Suprapubic skin (tissue), 4 donors: ENCODE data around the gene NRBF2. TPM values are rescaled to one million over a fixed set of nuclear protein-coding genes. Genes with fewer than 3 reads are reported as not detected.

ENCODE experiments used
- DNase-seq, 2 donors: peaks; one replicate each; pipeline ENCODE4 v3.0.0-alpha.2; 2019; ENCODE audit warnings: low spot score in 2 of 2
- H3K27ac ChIP-seq: fragments of 200-600 bp; sonication (generic); one replicate; pipeline ENCODE4 v1.5.1; 2019
- H3K27me3 ChIP-seq: fragments of 200-600 bp; sonication (generic); one replicate; pipeline ENCODE4 v1.5.1; 2019
- H3K36me3 ChIP-seq: fragments of 200-600 bp; sonication (generic); one replicate; pipeline ENCODE4 v1.5.1; 2019
- H3K4me1 ChIP-seq: fragments of 200-600 bp; sonication (generic); one replicate; pipeline ENCODE4 v1.5.1; 2019
- H3K4me3 ChIP-seq: fragments of 200-600 bp; sonication (generic); one replicate; pipeline ENCODE4 v1.5.1; 2019; ENCODE audit warnings: mild to moderate bottlenecking
- H3K9me3 ChIP-seq: fragments of 200-600 bp; sonication (generic); one replicate; pipeline ENCODE4 v1.5.1; 2019
- EP300 ChIP-seq: sonication (generic); formaldehyde crosslinking; IDR thresholded peaks from one replicate; pipeline ENCODE4 v1.6.1; 2017; ENCODE audit warnings: antibody characterized with exemption
- POLR2A ChIP-seq, 2 donors: fragments of 450-650 bp; IDR thresholded peaks; one replicate each; pipeline ENCODE4 v1.6.1; 2017; ENCODE audit warnings: antibody characterized with exemption in 2 of 2, mild to moderate bottlenecking in 2 of 2, moderate library complexity in 2 of 2
- POLR2AphosphoS5 ChIP-seq, 3 donors: sonication (generic); formaldehyde crosslinking; IDR thresholded peaks; one replicate each; pipeline ENCODE4 v1.6.1; 2017; ENCODE audit warnings: antibody characterized with exemption in 3 of 3
- WGBS: methylation state at CpG from one replicate; pipeline ENCODE4 v1.1.5; 2018; 5-methylcytosine and 5-hydroxymethylcytosine counted together
- total RNA-seq, 4 donors: library from RNA; depleted of rRNA; stranded (reverse); fragments of >200 nt; gene quantifications; one replicate each; pipeline ENCODE4 v1.1.0, GENCODE V29; 2016
- TF ChIP-seq, protein P1 (sequence below), 2 donors: fragments of 200-600 bp in 1 of 2; fragments of 450-650 bp in 1 of 2; sonication (generic) in 1 of 2; IDR thresholded peaks; one replicate each; pipeline ENCODE4 v1.5.1; 2016 to 2019; ENCODE audit warnings: antibody characterized with exemption in 2 of 2, mild to moderate bottlenecking in 1 of 2, moderate library complexity in 1 of 2

Gene NRBF2
- total RNA-seq, 4 donors from 2014 or later: 10.9 to 23.2 (median 13.9) TPM

DNA sequence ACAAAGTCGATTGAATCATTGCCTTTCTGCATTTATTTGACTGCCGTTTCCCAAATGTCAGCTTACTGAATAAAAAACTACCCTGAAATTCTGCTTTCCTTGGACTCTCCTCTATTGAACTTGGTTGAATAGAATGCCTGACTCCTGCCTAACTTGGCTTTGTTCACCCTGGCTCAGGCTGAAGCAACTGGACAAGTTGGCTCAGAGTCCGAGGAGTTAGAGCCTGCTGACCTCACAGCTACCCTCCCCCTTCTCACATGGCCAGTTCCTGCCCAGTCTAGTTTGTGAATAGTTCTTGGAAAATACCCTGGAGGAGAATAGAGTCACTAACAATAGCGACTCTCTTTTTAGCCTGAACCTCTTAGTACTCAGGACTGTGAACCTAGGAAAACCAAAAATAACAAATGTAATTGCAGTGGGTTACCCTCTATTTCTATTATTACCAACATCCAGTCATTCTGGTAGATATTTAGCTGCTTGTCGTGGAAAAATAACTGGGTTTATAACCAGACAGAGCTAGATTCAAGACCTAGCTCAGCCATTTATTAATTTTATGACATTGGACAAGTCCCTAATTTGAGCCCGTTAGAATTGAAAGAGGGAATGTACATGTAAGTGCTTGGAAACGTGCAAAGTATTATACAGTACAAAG lies 17.3 kb upstream of the NRBF2 start:
- Histone ChIP-seq H3K36me3 (no peaks in the 10 kb centered on the region), H3K27me3 (no peaks in the 10 kb centered on the region), H3K4me1 (peaks cover 27% of the 10 kb centered on the region), H3K4me3 (no peak overlapping the region), H3K9me3 (no peaks in the 10 kb centered on the region), H3K27ac (peak overlapping the region; percentile 77)
- TF ChIP-seq POLR2A (IDR thresholded peaks at IDR 0.05) (no peak), POLR2AphosphoS5 (IDR thresholded peaks at IDR 0.05) (peak in 2 of 3 donors; percentile 7 to 75), EP300 (no peak)
- TF ChIP-seq, protein P1, sequence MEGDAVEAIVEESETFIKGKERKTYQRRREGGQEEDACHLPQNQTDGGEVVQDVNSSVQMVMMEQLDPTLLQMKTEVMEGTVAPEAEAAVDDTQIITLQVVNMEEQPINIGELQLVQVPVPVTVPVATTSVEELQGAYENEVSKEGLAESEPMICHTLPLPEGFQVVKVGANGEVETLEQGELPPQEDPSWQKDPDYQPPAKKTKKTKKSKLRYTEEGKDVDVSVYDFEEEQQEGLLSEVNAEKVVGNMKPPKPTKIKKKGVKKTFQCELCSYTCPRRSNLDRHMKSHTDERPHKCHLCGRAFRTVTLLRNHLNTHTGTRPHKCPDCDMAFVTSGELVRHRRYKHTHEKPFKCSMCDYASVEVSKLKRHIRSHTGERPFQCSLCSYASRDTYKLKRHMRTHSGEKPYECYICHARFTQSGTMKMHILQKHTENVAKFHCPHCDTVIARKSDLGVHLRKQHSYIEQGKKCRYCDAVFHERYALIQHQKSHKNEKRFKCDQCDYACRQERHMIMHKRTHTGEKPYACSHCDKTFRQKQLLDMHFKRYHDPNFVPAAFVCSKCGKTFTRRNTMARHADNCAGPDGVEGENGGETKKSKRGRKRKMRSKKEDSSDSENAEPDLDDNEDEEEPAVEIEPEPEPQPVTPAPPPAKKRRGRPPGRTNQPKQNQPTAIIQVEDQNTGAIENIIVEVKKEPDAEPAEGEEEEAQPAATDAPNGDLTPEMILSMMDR (IDR thresholded peaks at IDR 0.05): no peak
- peak; percentile 84 to 85 for DNase-seq
- 33% methylated on average over 7 of the region's 7 CpGs for WGBS

DNA sequence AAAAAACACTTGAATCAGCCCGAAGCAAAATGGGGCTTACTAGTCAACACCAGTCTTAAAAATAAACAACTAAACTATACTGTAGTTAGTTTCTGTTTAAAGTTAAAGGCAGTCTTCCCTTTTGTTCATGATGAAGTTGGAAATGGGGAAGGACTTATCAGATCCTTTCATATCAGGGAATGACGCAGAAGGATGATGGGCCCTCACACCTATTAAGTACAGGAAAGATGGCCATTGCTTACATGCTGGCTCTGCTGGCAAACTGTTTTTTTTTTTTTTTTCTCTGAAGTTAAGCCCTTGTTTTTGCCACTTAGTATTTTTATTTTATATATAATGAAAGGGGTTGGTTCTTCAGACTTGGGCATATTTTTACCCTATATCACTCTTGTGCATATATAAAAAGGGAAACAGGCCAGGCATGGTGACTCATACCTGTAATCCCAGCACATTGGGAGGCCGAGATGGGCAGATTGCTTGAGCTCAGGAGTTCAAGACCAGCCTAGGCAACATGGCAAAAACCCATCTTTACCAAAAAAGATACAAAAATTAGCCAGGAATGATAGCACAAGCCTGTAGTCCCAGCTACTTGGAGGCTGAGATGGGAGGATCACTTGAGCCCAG lies 16.6 kb upstream of the NRBF2 start:
- Histone ChIP-seq H3K4me1 (peaks cover 27% of the 10 kb centered on the region), H3K27me3 (no peaks in the 10 kb centered on the region), H3K27ac (peak overlapping the region; percentile 77), H3K9me3 (no peaks in the 10 kb centered on the region), H3K4me3 (no peak overlapping the region), H3K36me3 (no peaks in the 10 kb centered on the region)
- DNase-seq: no peak
- WGBS: 76% methylated on average over 3 of the region's 3 CpGs
- TF ChIP-seq EP300 (no peak), POLR2A (IDR thresholded peaks at IDR 0.05) (no peak), POLR2AphosphoS5 (IDR thresholded peaks at IDR 0.05) (no peak)
- TF ChIP-seq, protein P1 (IDR thresholded peaks at IDR 0.05): no peak

DNA sequence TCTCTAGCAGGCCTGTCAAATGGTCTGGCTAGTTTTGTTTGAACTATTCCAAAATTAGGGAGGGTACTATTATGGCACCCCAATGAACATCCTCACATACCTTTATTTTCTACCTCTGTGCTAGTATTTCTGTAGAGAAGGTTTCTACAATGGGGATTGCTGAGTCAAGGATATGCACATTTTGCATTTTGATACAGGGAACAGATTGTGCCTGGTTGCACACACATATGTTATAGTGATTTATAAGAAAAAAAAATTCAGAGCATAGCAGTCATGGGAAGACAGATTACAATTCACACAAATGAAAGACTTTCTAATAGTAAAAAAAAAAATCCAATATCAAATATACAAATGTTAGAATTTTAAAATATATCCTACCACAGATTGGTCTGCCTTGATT lies 14.1 kb upstream of the NRBF2 start:
- Histone ChIP-seq H3K27ac (no peak overlapping the region), H3K9me3 (no peaks in the 10 kb centered on the region), H3K27me3 (no peaks in the 10 kb centered on the region), H3K4me3 (no peak overlapping the region), H3K4me1 (peaks cover 23% of the 10 kb centered on the region), H3K36me3 (no peaks in the 10 kb centered on the region)
- DNase-seq: no peak
- no peak for TF ChIP-seq POLR2AphosphoS5 (IDR thresholded peaks at IDR 0.05)
- TF ChIP-seq POLR2A (IDR thresholded peaks at IDR 0.05): no peak
- TF ChIP-seq, protein P1 (IDR thresholded peaks at IDR 0.05): no peak
- TF ChIP-seq EP300: no peak

DNA sequence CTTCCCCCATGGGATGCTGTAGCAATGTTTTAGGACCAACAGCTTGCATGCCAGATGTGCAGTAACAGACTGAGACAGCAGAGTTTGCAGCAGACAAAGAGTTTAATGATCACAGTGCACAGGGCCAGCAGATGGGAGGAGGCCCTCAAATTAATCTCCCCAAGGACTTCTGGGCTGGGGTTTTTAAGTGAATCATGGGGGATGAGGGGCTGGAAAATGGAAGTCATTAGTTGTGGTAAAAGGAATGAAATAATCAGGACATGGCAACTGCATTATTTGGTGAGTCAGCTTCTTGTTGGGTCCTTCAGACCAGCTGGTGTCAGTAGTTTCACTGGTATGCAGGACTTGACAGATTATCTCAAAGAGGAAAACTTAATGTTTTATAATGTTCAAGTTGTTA lies 12.6 kb upstream of the NRBF2 start:
- DNase-seq: no peak
- H3K27ac ChIP-seq: no peak overlapping the region

DNA sequence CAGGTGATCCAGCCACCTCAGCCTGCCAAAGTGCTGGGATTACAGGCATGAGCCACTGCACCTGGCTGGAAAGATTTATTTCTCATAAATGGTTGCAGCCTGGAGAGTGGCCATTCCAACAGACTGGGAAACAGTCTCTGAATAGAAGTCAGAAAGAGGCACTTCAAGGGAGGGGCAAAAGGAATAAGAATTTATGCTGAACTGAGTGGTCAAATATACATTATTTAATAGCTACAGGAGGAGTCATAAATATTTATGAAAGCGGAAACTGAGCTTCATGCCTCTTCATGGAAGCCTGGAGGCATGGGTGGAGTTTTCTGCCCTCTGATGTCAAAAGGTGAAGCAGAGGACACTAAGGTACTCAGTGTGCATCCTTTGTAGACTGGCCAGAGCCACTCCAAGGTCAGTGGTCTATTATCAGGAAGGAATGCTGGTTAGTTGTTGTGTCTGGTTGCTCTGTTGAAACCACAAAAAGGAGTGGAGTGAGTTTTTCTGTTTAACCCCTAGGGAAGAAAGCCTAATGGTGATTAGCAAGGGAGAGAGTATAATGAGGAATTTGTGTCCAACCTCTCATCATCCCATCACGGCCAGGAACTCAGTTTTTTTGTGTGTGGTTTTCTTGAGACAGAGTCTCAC lies 9.3 kb upstream of the NRBF2 start:
- TF ChIP-seq, protein P1 (IDR thresholded peaks at IDR 0.05): no peak
- TF ChIP-seq POLR2A (IDR thresholded peaks at IDR 0.05) (no peak), EP300 (no peak), POLR2AphosphoS5 (IDR thresholded peaks at IDR 0.05) (no peak)
- Histone ChIP-seq H3K4me3 (no peak overlapping the region), H3K27ac (no peak overlapping the region), H3K4me1 (no peaks in the 10 kb centered on the region), H3K9me3 (no peaks in the 10 kb centered on the region), H3K27me3 (no peaks in the 10 kb centered on the region), H3K36me3 (no peaks in the 10 kb centered on the region)
- WGBS: 80% methylated on average over 2 of the region's 2 CpGs
- DNase-seq: no peak

More for the DNA sequence above, 12.6 kb upstream of the NRBF2 start:
- Histone ChIP-seq H3K27me3 (no peaks in the 10 kb centered on the region), H3K9me3 (no peaks in the 10 kb centered on the region), H3K36me3 (no peaks in the 10 kb centered on the region), H3K4me3 (no peak overlapping the region), H3K4me1 (peaks cover 8% of the 10 kb centered on the region)
- no peak for TF ChIP-seq POLR2AphosphoS5 (IDR thresholded peaks at IDR 0.05)
